Right lobe of liver (tissue), 6 donors: ENCODE measurements around the gene RNF34. TPM values are rescaled to one million over a fixed set of nuclear protein-coding genes. Genes with fewer than 3 reads are reported as not detected.

Experiments used
- ATAC-seq, 4 donors: fragments of 200-7000 bp; cut with Tn5 transposase; one replicate each; pipeline ENCODE4 v1.9.1; 2020; ENCODE audit warnings: mild to moderate bottlenecking in 4 of 4, moderate library complexity in 4 of 4
- DNase-seq, 3 donors: peaks; one replicate each; pipeline ENCODE4 v3.0.0-alpha.2; 2020
- H3K27ac ChIP-seq, 3 donors: fragments of 200-600 bp; one replicate each; pipeline ENCODE4 v1.8.0; 2022
- H3K27me3 ChIP-seq, 2 donors: fragments of 200-600 bp; one replicate each; pipeline ENCODE4 v1.8.0; 2022
- H3K36me3 ChIP-seq, 4 donors: fragments of 200-600 bp; sonication (generic) in 1 of 4; one replicate each; pipeline versions ENCODE4 v1.5.1 to v1.8.0; 2017 to 2022; ENCODE audit warnings: control low read depth in 1 of 4
- H3K4me1 ChIP-seq, 4 donors: fragments of 200-600 bp; sonication (generic) in 1 of 4; one replicate each; pipeline versions ENCODE4 v1.5.1 to v1.8.0; 2017 to 2022; ENCODE audit warnings: control low read depth in 1 of 4
- H3K4me3 ChIP-seq, 3 donors: fragments of 200-600 bp; one replicate each; pipeline ENCODE4 v1.8.0; 2022
- H3K9me3 ChIP-seq, 4 donors: fragments of 200-600 bp; sonication (generic) in 1 of 4; one replicate each; pipeline versions ENCODE4 v1.5.1 to v1.8.0; 2017 to 2022; ENCODE audit warnings: control low read depth in 1 of 4
- CTCF ChIP-seq, 4 donors: fragments of 200-600 bp in 3 of 4; fragments of 450-650 bp in 1 of 4; IDR thresholded peaks; one replicate each; pipeline versions ENCODE4 v1.5.1 to v1.8.0; 2016 to 2022; ENCODE audit warnings: antibody characterized with exemption in 4 of 4, mild to moderate bottlenecking in 2 of 4
- POLR2A ChIP-seq: fragments of 450-650 bp; IDR thresholded peaks from one replicate; pipeline ENCODE4 v1.6.1; 2017; ENCODE audit warnings: antibody characterized with exemption, mild to moderate bottlenecking
- WGBS: methylation state at CpG from one replicate; pipeline ENCODE4 v1.1.6; 2018; ENCODE audit warnings: low coverage, low lambda C conversion rate; ENCODE audit not compliant: insufficient coverage; ENCODE audit errors: missing lambda C conversion rate; 5-methylcytosine and 5-hydroxymethylcytosine counted together
- intact Hi-C, 2 donors: fragments of 100-400 bp; cut with DNase I; formaldehyde crosslinking; loops; one replicate each; pipeline versions ENCODE4 v1.11.2 to v1.14.1; 2022
- total RNA-seq, 6 experiments: library from RNA; depleted of rRNA in 2 of 6; stranded (reverse); fragments of >200 nt in 2 of 6; fragmentation: NEBNext Ultra II Directional in 3 of 6; extraction: Animal tissue kit (Norgen Biotek cat#: 25700) in 3 of 6; gene quantifications; one replicate each; pipeline versions ENCODE4 v1.1.0 to v1.2.4, GENCODE V29; 2016 to 2023
- donor health status: DM: no; HTN: yes; CAD: no.
- donor health status: DM: no; HTN: no; CAD: no.
- donor health status: DM: no; HTN: no; CAD: no.
- donor health status: DM: no; HTN: yes; CAD: no.
- donor health status: DM: no; HTN: yes; CAD: no.

RNF34 gene
- total RNA-seq, 6 experiments from 2014 or later: 11.7 to 22.3 (median 14.6) TPM

GRCh38 chr12:121428883-121429282, 29.0 kb downstream of the RNF34 start:
- H3K27ac ChIP-seq: no peak overlapping the region
- H3K9me3 ChIP-seq: no peaks in the 10 kb centered on the region
- 93% methylated on average over 6 of the region's 6 CpGs for WGBS
- DNase-seq (no peak), ATAC-seq (no peak)
- no peaks in the 10 kb centered on the region for H3K4me1 ChIP-seq
- no peaks in the 10 kb centered on the region for H3K27me3 ChIP-seq
- intact Hi-C loops: no loop called here
- H3K4me3 ChIP-seq: no peak overlapping the region
- TF ChIP-seq POLR2A: no peak
- TF ChIP-seq CTCF (IDR thresholded peaks at IDR 0.05): no peak
- H3K36me3 ChIP-seq: peaks cover 0 to 71% (median 38%) of the 10 kb centered on the region in 4 donors

GRCh38 chr12:121430833-121431415, 31.0 kb downstream of the RNF34 start:
- H3K36me3 ChIP-seq: peaks cover 0 to 60% (median 34%) of the 10 kb centered on the region in 4 donors
- 79% methylated on average over 3 of the region's 6 CpGs for WGBS
- intact Hi-C loops: loop anchor here in 1 of 2 donors (10.0 kb wide), 1 partner anchor 76 kb away; the partner anchor contains the start of gene ANAPC5

GRCh38 chr12:121432740-121433480, 33.0 kb downstream of the RNF34 start:
- ATAC-seq (no peak), DNase-seq (no peak)
- no peaks in the 10 kb centered on the region for H3K4me1 ChIP-seq
- intact Hi-C loops: loop anchor here in 1 of 2 donors (10.0 kb wide), 1 partner anchor 78 kb away; the partner anchor contains the start of gene ANAPC5
- H3K27ac ChIP-seq: no peak overlapping the region
- H3K27me3 ChIP-seq: no peaks in the 10 kb centered on the region
- WGBS: 72% methylated on average over 3 of the region's 11 CpGs
- no peaks in the 10 kb centered on the region for H3K9me3 ChIP-seq
- no peak for TF ChIP-seq POLR2A
- no peak for TF ChIP-seq CTCF (IDR thresholded peaks at IDR 0.05)
- H3K4me3 ChIP-seq: no peak overlapping the region
- H3K36me3 ChIP-seq: peaks cover 0 to 51% (median 28%) of the 10 kb centered on the region in 4 donors

More at GRCh38 chr12:121430833-121431415, 31.0 kb downstream of the RNF34 start:
- H3K4me3 ChIP-seq: no peak overlapping the region
- DNase-seq (no peak), ATAC-seq (no peak)
- no peaks in the 10 kb centered on the region for H3K4me1 ChIP-seq
- H3K27ac ChIP-seq: no peak overlapping the region
- H3K9me3 ChIP-seq: no peaks in the 10 kb centered on the region
- TF ChIP-seq CTCF (IDR thresholded peaks at IDR 0.05) (no peak), POLR2A (no peak)
- H3K27me3 ChIP-seq: no peaks in the 10 kb centered on the region

- intact Hi-C loops: loop anchor here in 1 of 2 donors (10.0 kb wide), 1 partner anchor 82 kb away; the partner anchor contains the start of gene ANAPC5
- TF ChIP-seq POLR2A: no peak
- no peak for TF ChIP-seq CTCF (IDR thresholded peaks at IDR 0.05)
- no peaks in the 10 kb centered on the region for H3K27me3 ChIP-seq
- WGBS: 89% methylated on average over 2 of the region's 2 CpGs
- no peak overlapping the region for H3K4me3 ChIP-seq
- no peak overlapping the region for H3K27ac ChIP-seq
- no peaks in the 10 kb centered on the region for H3K9me3 ChIP-seq
- peaks cover 0 to 26% (median 12%) of the 10 kb centered on the region in 4 donors for H3K36me3 ChIP-seq
- ATAC-seq: no peak
- H3K4me1 ChIP-seq: no peaks in the 10 kb centered on the region
- no peak for DNase-seq
Observed at GRCh38 chr12:121436706-121437105, 36.8 kb downstream of the RNF34 start.
